ENCODE measurements around the gene SP5. TPM values are rescaled to one million over a fixed set of nuclear protein-coding genes. Genes with fewer than 3 reads are reported as not detected.

Gene SP5
- total RNA-seq, 1 experiment from 2014 or later = 0.98 TPM

- Histone ChIP-seq H2AFZ (ENCODE audit: low read depth, low read length, poor library complexity, severe bottlenecking) (no peak overlapping the region), H3K27ac (ENCODE audit: low read depth, low read length) (no peak overlapping the region), H3K36me3 (ENCODE audit: control insufficient read depth in 1 of 2, insufficient read depth in 2 of 2, low read length in 2 of 2) (no peaks in the 10 kb centered on the region), H4K20me1 (ENCODE audit: insufficient read depth) (no peaks in the 10 kb centered on the region), H3K4me1 (ENCODE audit: control insufficient read depth in 1 of 2, insufficient read depth in 2 of 2, low read length in 2 of 2) (no peaks in the 10 kb centered on the region), H3K9me3 (ENCODE audit: control insufficient read depth in 1 of 2, insufficient read depth in 1 of 2, low read depth in 1 of 2, low read length in 2 of 2) (no peaks in the 10 kb centered on the region), H3K79me2 (ENCODE audit: insufficient read depth, low read length) (no peaks in the 10 kb centered on the region), H3K4me3 (replicated peaks in 1 of 2; ENCODE audit: low read depth in 1 of 2, low read length in 2 of 2) (no peak overlapping the region), H3K9ac (ENCODE audit: low read length) (no peak overlapping the region), H3K27me3 (ENCODE audit: insufficient read depth, low read length) (no peaks in the 10 kb centered on the region), H3K9me2 (ENCODE audit: insufficient read depth) (no peaks in the 10 kb centered on the region), H3K4me2 (ENCODE audit: low read length) (no peak overlapping the region)
- RAD21 ChIA-PET (ENCODE audit: low non-redundant PET in 1 of 2, low total read pairs in 2 of 2, uncharacterized antibody in 2 of 2, unreplicated experiment in 2 of 2) = no interaction called here
- POLR2A ChIA-PET = no interaction called here
- TF ChIP-seq EZH2 (IDR thresholded peaks at IDR 0.05) = no peak
- no peak for TF ChIP-seq JUND (IDR thresholded peaks at IDR 0.05)
- intact Hi-C loops (cut with micrococcal nuclease) = no loop called here
- DNase-seq (ENCODE audit: low read depth, low spot score) (no peak), ATAC-seq (no peak)
- BruUV-seq (replicated peaks) = no TSS peak
- CTCF ChIA-PET = no interaction called here
Measured at GRCh38 chr2:170762760-170763159, 47.6 kb downstream of the SP5 start.

- intact Hi-C loops (cut with micrococcal nuclease) = no loop called here
- no peaks in the 10 kb centered on the region for H3K4me1 ChIP-seq (ENCODE audit: control insufficient read depth in 1 of 2, insufficient read depth in 2 of 2, low read length in 2 of 2)
- H3K4me3 ChIP-seq (replicated peaks in 1 of 2; ENCODE audit: low read depth in 1 of 2, low read length in 2 of 2) = no peak overlapping the region
- H3K9me2 ChIP-seq (ENCODE audit: insufficient read depth) = no peaks in the 10 kb centered on the region
- no peaks in the 10 kb centered on the region for H4K20me1 ChIP-seq (ENCODE audit: insufficient read depth)
- RAD21 ChIA-PET (ENCODE audit: low non-redundant PET in 1 of 2, low total read pairs in 2 of 2, uncharacterized antibody in 2 of 2, unreplicated experiment in 2 of 2) = no interaction called here
- H3K27me3 ChIP-seq (ENCODE audit: insufficient read depth, low read length) = no peaks in the 10 kb centered on the region
- BruUV-seq (replicated peaks) = no TSS peak
- no peak overlapping the region for H3K27ac ChIP-seq (ENCODE audit: low read depth, low read length)
- H3K79me2 ChIP-seq (ENCODE audit: insufficient read depth, low read length) = no peaks in the 10 kb centered on the region
- TF ChIP-seq POLR2A (IDR thresholded peaks at IDR 0.05; ENCODE audit: borderline replicate concordance, extremely low read depth, insufficient read depth, insufficient read length) (no peak), CEBPB (IDR thresholded peaks at IDR 0.05; ENCODE audit: low read depth) (no peak), EZH2 (IDR thresholded peaks at IDR 0.05) (no peak), ELF1 (IDR thresholded peaks at IDR 0.05; ENCODE audit: borderline replicate concordance, low read depth) (no peak), SRF (IDR thresholded peaks at IDR 0.05; ENCODE audit: low read depth) (no peak), ZBTB33 (IDR thresholded peaks at IDR 0.05; ENCODE audit: extremely low read depth, insufficient replicate concordance, low read length) (no peak), SIN3A (IDR thresholded peaks at IDR 0.05; ENCODE audit: low read depth) (no peak)
- POLR2A ChIA-PET = no interaction called here
- H3K36me3 ChIP-seq (ENCODE audit: control insufficient read depth in 1 of 2, insufficient read depth in 2 of 2, low read length in 2 of 2) = no peaks in the 10 kb centered on the region
- CTCF ChIA-PET = no interaction called here
- no peaks in the 10 kb centered on the region for H3K9me3 ChIP-seq (ENCODE audit: control insufficient read depth in 1 of 2, insufficient read depth in 1 of 2, low read depth in 1 of 2, low read length in 2 of 2)
- no peak overlapping the region for H3K4me2 ChIP-seq (ENCODE audit: low read length)
- H3K9ac ChIP-seq (ENCODE audit: low read length) = no peak overlapping the region
- no peak for ATAC-seq
- no peak for DNase-seq (ENCODE audit: low read depth, low spot score)
- H2AFZ ChIP-seq (ENCODE audit: low read depth, low read length, poor library complexity, severe bottlenecking) = no peak overlapping the region
Measured at GRCh38 chr2:170763232-170763631, 48.1 kb downstream of the SP5 start.
